Osteoblast (primary cell): ENCODE measurements around the gene MSANTD2. TPM values are rescaled to one million over a fixed set of nuclear protein-coding genes. Genes with fewer than 3 reads are reported as not detected.

ENCODE experiments used
- DNase-seq: peaks from one replicate; pipeline ENCODE4 v3.0.0; 2011; ENCODE audit warnings: low spot score, mixed read lengths; ENCODE audit not compliant: insufficient read length; ENCODE audit errors: missing footprints
- H2AFZ ChIP-seq: 2 replicates; pipeline ENCODE4 v1.6.0; 2011; ENCODE audit warnings: mild to moderate bottlenecking, low read length
- H3K27ac ChIP-seq: 2 replicates; pipeline ENCODE4 v1.5.1; 2011; ENCODE audit warnings: mild to moderate bottlenecking, low read depth, low read length, moderate library complexity
- H3K27me3 ChIP-seq: 2 replicates; pipeline ENCODE4 v1.6.0; 2012; ENCODE audit warnings: mild to moderate bottlenecking, control low read depth, inconsistent platforms, low read length, moderate library complexity; ENCODE audit not compliant: insufficient read depth
- H3K36me3 ChIP-seq: 2 replicates; pipeline ENCODE4 v1.5.1; 2011; ENCODE audit warnings: mild to moderate bottlenecking, low read length, control low read depth, moderate library complexity; ENCODE audit not compliant: insufficient read depth
- H3K4me1 ChIP-seq: 2 replicates; pipeline ENCODE4 v1.5.1; 2011; ENCODE audit warnings: mild to moderate bottlenecking, low read length, control low read depth, moderate library complexity; ENCODE audit not compliant: insufficient read depth
- H3K4me2 ChIP-seq: 2 replicates; pipeline ENCODE4 v1.6.0; 2011; ENCODE audit warnings: mild to moderate bottlenecking, low read length; ENCODE audit not compliant: insufficient read depth
- H3K4me3 ChIP-seq: fragments of 200-600 bp; sonication (generic); 3 replicates; pipeline ENCODE4 v1.5.1; 2012; ENCODE audit warnings: mild to moderate bottlenecking, low read length, inconsistent platforms; ENCODE audit not compliant: insufficient read depth
- H3K79me2 ChIP-seq: 2 replicates; pipeline ENCODE4 v1.6.0; 2012; ENCODE audit warnings: mild to moderate bottlenecking, low read length, control low read depth, inconsistent platforms; ENCODE audit not compliant: insufficient read depth
- H3K9me3 ChIP-seq: 2 replicates; pipeline ENCODE4 v1.5.1; 2011; ENCODE audit warnings: low read depth, low read length, control low read depth
- H4K20me1 ChIP-seq: 2 replicates; pipeline ENCODE4 v1.6.0; 2012; ENCODE audit warnings: mild to moderate bottlenecking, low read length, control low read depth; ENCODE audit not compliant: insufficient read depth
- total RNA-seq: library from RNA; depleted of rRNA; stranded (reverse); fragments of >200 nt; gene quantifications from 2 replicates; pipeline ENCODE4 v1.2.3, GENCODE V29; 2012
- TF ChIP-seq, protein P1 (sequence below): IDR thresholded peaks from 2 replicates; pipeline ENCODE4 v1.5.1; 2011; ENCODE audit warnings: mild to moderate bottlenecking, low read depth, low read length, moderate library complexity; ENCODE audit errors: extremely low read depth

Gene MSANTD2
- total RNA-seq, 1 donor: 10.9 TPM

DNA sequence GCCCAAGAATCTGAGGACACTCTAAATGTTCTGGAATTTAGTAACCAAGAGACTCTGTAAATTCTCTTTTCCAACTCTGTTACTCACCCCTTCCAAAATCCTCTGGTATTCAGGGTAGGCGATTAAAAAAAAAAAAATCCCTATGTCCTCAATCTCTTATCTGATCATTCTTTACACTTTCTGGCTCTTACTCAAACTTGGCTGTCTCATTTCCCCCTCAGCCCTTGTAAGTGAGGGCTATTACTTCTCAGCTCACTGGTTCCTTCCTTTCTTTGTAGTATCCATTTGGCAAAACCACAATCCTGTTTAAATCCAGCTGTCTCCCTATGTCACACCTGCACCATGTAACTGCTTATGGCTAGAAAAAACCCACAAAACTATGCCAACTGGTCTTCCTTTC lies 12.7 kb upstream of the MSANTD2 start:
- DNase-seq: peak; percentile 70
- no peak overlapping the region for H3K27ac ChIP-seq
- H4K20me1 ChIP-seq: no peaks in the 10 kb centered on the region
- TF ChIP-seq, protein P1, sequence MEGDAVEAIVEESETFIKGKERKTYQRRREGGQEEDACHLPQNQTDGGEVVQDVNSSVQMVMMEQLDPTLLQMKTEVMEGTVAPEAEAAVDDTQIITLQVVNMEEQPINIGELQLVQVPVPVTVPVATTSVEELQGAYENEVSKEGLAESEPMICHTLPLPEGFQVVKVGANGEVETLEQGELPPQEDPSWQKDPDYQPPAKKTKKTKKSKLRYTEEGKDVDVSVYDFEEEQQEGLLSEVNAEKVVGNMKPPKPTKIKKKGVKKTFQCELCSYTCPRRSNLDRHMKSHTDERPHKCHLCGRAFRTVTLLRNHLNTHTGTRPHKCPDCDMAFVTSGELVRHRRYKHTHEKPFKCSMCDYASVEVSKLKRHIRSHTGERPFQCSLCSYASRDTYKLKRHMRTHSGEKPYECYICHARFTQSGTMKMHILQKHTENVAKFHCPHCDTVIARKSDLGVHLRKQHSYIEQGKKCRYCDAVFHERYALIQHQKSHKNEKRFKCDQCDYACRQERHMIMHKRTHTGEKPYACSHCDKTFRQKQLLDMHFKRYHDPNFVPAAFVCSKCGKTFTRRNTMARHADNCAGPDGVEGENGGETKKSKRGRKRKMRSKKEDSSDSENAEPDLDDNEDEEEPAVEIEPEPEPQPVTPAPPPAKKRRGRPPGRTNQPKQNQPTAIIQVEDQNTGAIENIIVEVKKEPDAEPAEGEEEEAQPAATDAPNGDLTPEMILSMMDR: no peak
- H2AFZ ChIP-seq: no peak overlapping the region
- peaks cover 6% of the 10 kb centered on the region for H3K27me3 ChIP-seq
- H3K36me3 ChIP-seq: no peaks in the 10 kb centered on the region
- H3K9me3 ChIP-seq: no peaks in the 10 kb centered on the region
- peak overlapping the region; percentile 4 for H3K4me2 ChIP-seq
- H3K4me1 ChIP-seq: peaks cover 3% of the 10 kb centered on the region
- H3K4me3 ChIP-seq: no peak overlapping the region
- H3K79me2 ChIP-seq: no peaks in the 10 kb centered on the region

DNA sequence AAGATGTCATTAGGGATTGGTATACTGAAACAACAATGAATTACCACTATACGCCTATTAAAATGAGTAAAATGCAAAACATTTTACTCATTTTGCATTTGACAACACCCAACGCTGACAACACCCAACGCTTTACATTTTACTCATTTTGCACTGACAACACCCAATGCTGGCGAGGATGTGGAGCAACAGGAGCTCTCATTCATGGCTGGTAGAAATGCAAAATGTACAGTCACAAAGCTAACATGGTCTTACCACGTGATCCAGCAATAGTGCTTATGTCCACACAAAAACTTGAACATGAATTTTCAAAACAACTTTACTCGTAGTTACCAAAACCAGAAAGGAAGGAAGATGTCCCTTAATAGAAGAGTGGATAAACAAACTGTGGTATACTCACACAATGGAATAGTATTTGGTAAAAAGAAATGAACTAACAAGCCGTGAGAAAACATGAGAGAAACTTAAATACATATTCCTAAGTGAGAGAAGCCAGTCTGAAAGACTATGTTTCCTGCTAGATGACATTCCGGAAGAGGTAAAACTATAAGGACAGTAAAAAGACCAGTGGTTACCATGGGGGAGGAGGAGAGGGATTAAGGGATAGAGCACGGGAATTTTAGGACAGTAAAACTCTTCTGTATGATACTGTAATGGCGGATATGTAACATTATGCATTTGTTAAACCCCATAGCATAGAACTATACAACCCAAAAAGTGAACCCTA lies 11.4 kb upstream of the MSANTD2 start:
- no peak overlapping the region for H2AFZ ChIP-seq
- H3K9me3 ChIP-seq: no peaks in the 10 kb centered on the region
- no peak overlapping the region for H3K4me2 ChIP-seq
- H4K20me1 ChIP-seq: no peaks in the 10 kb centered on the region
- TF ChIP-seq, protein P1: no peak
- H3K27ac ChIP-seq: no peak overlapping the region
- no peak overlapping the region for H3K4me3 ChIP-seq
- no peaks in the 10 kb centered on the region for H3K79me2 ChIP-seq
- H3K27me3 ChIP-seq: no peaks in the 10 kb centered on the region
- no peaks in the 10 kb centered on the region for H3K36me3 ChIP-seq
- H3K4me1 ChIP-seq: peaks cover 3% of the 10 kb centered on the region
- no peak for DNase-seq

- Histone ChIP-seq H3K27me3 (no peaks in the 10 kb centered on the region), H3K4me3 (no peak overlapping the region), H3K79me2 (no peaks in the 10 kb centered on the region), H4K20me1 (no peaks in the 10 kb centered on the region), H3K4me2 (no peak overlapping the region), H3K27ac (no peak overlapping the region), H3K4me1 (peaks cover 3% of the 10 kb centered on the region), H3K36me3 (no peaks in the 10 kb centered on the region), H3K9me3 (no peaks in the 10 kb centered on the region), H2AFZ (no peak overlapping the region)
- no peak for DNase-seq
- TF ChIP-seq, protein P1: no peak
Measured at GRCh38 chr11:124807660-124808270, 7.6 kb upstream of the MSANTD2 start.

- Histone ChIP-seq H3K27ac (no peak overlapping the region), H3K4me1 (no peaks in the 10 kb centered on the region)
- no peak for DNase-seq
Measured at GRCh38 chr11:124807201-124807600, 7.0 kb upstream of the MSANTD2 start.

More at GRCh38 chr11:124807201-124807600, 7.0 kb upstream of the MSANTD2 start:
- Histone ChIP-seq H3K4me3 (no peak overlapping the region), H3K79me2 (no peaks in the 10 kb centered on the region), H3K4me2 (no peak overlapping the region), H4K20me1 (no peaks in the 10 kb centered on the region), H2AFZ (no peak overlapping the region), H3K36me3 (no peaks in the 10 kb centered on the region), H3K9me3 (no peaks in the 10 kb centered on the region), H3K27me3 (no peaks in the 10 kb centered on the region)
- TF ChIP-seq, protein P1: no peak
